Putamen (tissue), 1 donor: ENCODE data around the gene OSBPL2.

Experiments used
- DNase-seq: peaks from one replicate; pipeline ENCODE4 v3.0.0-alpha.2; 2016; ENCODE audit warnings: low spot score

OSBPL2 gene

GRCh38 chr20:62301773-62302340 lies 63.5 kb downstream of the OSBPL2 start:
- peak; percentile 82 for DNase-seq

- peak; percentile 97 for DNase-seq
These were observed 64.2 kb downstream of the OSBPL2 start, which contains the start of gene ADRM1 for GRCh38 chr20:62302341-62303061. Gene ADRM1, plus strand, starts transcription at chr20:62302997. Its CDS starts 572 bp downstream, at chr20:62303569.

- DNase-seq, result no peak
These were observed 64.7 kb downstream of the OSBPL2 start for GRCh38 chr20:62303062-62303339.

- no peak for DNase-seq
These were observed 65.3 kb downstream of the OSBPL2 start for GRCh38 chr20:62303340-62304226.

- no peak for DNase-seq
These were observed 66.2 kb downstream of the OSBPL2 start for GRCh38 chr20:62304331-62305148.

- no peak for DNase-seq
These were observed 66.9 kb downstream of the OSBPL2 start for GRCh38 chr20:62305149-62305764.

GRCh38 chr20:62305765-62306413 lies 67.6 kb downstream of the OSBPL2 start:
- DNase-seq, result no peak

GRCh38 chr20:62306414-62307187 lies 68.3 kb downstream of the OSBPL2 start:
- DNase-seq, result no peak

GRCh38 chr20:62307226-62308101 lies 69.1 kb downstream of the OSBPL2 start:
- DNase-seq, result no peak

- no peak for DNase-seq
These were observed 69.9 kb downstream of the OSBPL2 start for GRCh38 chr20:62308102-62308822.

GRCh38 chr20:62309198-62309944 lies 71.0 kb downstream of the OSBPL2 start:
- no peak for DNase-seq

- DNase-seq, result no peak
These were observed 71.8 kb downstream of the OSBPL2 start for GRCh38 chr20:62309947-62310756.

- no peak for DNase-seq
These were observed 72.4 kb downstream of the OSBPL2 start for GRCh38 chr20:62310757-62311121.

GRCh38 chr20:62311150-62311549 lies 72.8 kb downstream of the OSBPL2 start:
- no peak for DNase-seq

- no peak for DNase-seq
These were observed 73.7 kb downstream of the OSBPL2 start for GRCh38 chr20:62311832-62312661.

- DNase-seq, result no peak
These were observed 74.3 kb downstream of the OSBPL2 start for GRCh38 chr20:62312662-62312977.
